Activated CD8-positive, alpha-beta memory T cell treated with anti-CD3 and anti-CD28 coated beads for 1 hour (primary cell): ENCODE data around the gene CACNA2D3.
"Not testable (repeated sequence)": the region's sequence is repeated elsewhere in the genome, so short reads cannot be mapped to it uniquely, and the experiment has no call there.

ENCODE experiments used
- DNase-seq, 2 donors: peaks; one replicate each; pipeline ENCODE4 v3.0.0-alpha.2; 2020; ENCODE audit warnings: low read depth in 1 of 2; ENCODE audit errors: extremely low read depth in 1 of 2

The CACNA2D3 gene

GRCh38 chr3:54434756-54435155 is 312.4 kb downstream of the CACNA2D3 start:
- no peak for DNase-seq

- DNase-seq, result no peak
Observed at GRCh38 chr3:54437271-54437670, 314.9 kb downstream of the CACNA2D3 start.

- no peak for DNase-seq
Observed at GRCh38 chr3:54443561-54444161, 321.3 kb downstream of the CACNA2D3 start.

GRCh38 chr3:54445630-54446029 is 323.3 kb downstream of the CACNA2D3 start:
- no peak for DNase-seq

GRCh38 chr3:54447427-54447826 is 325.1 kb downstream of the CACNA2D3 start:
- DNase-seq, result no peak

- DNase-seq, result no peak
Observed at GRCh38 chr3:54454806-54455205, 332.5 kb downstream of the CACNA2D3 start.

GRCh38 chr3:54458357-54458756 is 336.0 kb downstream of the CACNA2D3 start:
- no peak for DNase-seq

GRCh38 chr3:54464554-54464953 is 342.2 kb downstream of the CACNA2D3 start:
- not testable (repeated sequence) for DNase-seq

- no peak for DNase-seq
Observed at GRCh38 chr3:54476891-54477290, 354.5 kb downstream of the CACNA2D3 start.

- no peak for DNase-seq
Observed at GRCh38 chr3:54481606-54482365, 359.4 kb downstream of the CACNA2D3 start.

GRCh38 chr3:54484334-54484733 is 362.0 kb downstream of the CACNA2D3 start:
- DNase-seq, result no peak

GRCh38 chr3:54486317-54486716 is 364.0 kb downstream of the CACNA2D3 start:
- no peak for DNase-seq

GRCh38 chr3:54488297-54488696 is 365.9 kb downstream of the CACNA2D3 start:
- DNase-seq, result no peak

GRCh38 chr3:54494209-54494608 is 371.9 kb downstream of the CACNA2D3 start:
- DNase-seq, result no peak

- DNase-seq, result no peak
Observed at GRCh38 chr3:54506603-54507002, 384.3 kb downstream of the CACNA2D3 start.

GRCh38 chr3:54507876-54508460 is 385.6 kb downstream of the CACNA2D3 start:
- DNase-seq, result no peak

GRCh38 chr3:54510506-54510905 is 388.2 kb downstream of the CACNA2D3 start:
- DNase-seq, result no peak

GRCh38 chr3:54511766-54512365 is 389.5 kb downstream of the CACNA2D3 start:
- DNase-seq, result no peak

- DNase-seq, result no peak
Observed at GRCh38 chr3:54514006-54514405, 391.7 kb downstream of the CACNA2D3 start.

GRCh38 chr3:54514416-54514815 is 392.1 kb downstream of the CACNA2D3 start:
- no peak for DNase-seq

- DNase-seq, result no peak
Observed at GRCh38 chr3:54515441-54516213, 393.3 kb downstream of the CACNA2D3 start.
